Uterus (tissue), 2 donors: ENCODE measurements around the gene CAMTA1.

ENCODE experiments used
- CTCF ChIP-seq, 4 experiments: fragments of 200-600 bp in 2 of 4; fragments of 450-650 bp in 2 of 4; sonication (generic) in 2 of 4; IDR thresholded peaks; one replicate each; pipeline ENCODE4 v1.5.1; 2016 to 2019; ENCODE audit warnings: antibody characterized with exemption in 4 of 4, mild to moderate bottlenecking in 2 of 4, moderate library complexity in 1 of 4
- POLR2A ChIP-seq, 2 donors: fragments of 450-650 bp; IDR thresholded peaks; one replicate each; pipeline ENCODE4 v1.6.1; 2016; ENCODE audit warnings: antibody characterized with exemption in 2 of 2, mild to moderate bottlenecking in 1 of 2, moderate library complexity in 1 of 2

- no peak for TF ChIP-seq CTCF (IDR thresholded peaks at IDR 0.05)
- no peak for TF ChIP-seq POLR2A (IDR thresholded peaks at IDR 0.05)
These were observed 740.2 kb downstream of the CAMTA1 start for GRCh38 chr1:7525338-7526063.
